ENCODE results near the gene HECW1. TPM values are rescaled to one million over a fixed set of nuclear protein-coding genes. Genes with fewer than 3 reads are reported as not detected.

HECW1 gene
- total and polyA plus RNA-seq, 2 donors (not counting 1 experiment from before 2014, with no cell fraction given), result not detected

DNA sequence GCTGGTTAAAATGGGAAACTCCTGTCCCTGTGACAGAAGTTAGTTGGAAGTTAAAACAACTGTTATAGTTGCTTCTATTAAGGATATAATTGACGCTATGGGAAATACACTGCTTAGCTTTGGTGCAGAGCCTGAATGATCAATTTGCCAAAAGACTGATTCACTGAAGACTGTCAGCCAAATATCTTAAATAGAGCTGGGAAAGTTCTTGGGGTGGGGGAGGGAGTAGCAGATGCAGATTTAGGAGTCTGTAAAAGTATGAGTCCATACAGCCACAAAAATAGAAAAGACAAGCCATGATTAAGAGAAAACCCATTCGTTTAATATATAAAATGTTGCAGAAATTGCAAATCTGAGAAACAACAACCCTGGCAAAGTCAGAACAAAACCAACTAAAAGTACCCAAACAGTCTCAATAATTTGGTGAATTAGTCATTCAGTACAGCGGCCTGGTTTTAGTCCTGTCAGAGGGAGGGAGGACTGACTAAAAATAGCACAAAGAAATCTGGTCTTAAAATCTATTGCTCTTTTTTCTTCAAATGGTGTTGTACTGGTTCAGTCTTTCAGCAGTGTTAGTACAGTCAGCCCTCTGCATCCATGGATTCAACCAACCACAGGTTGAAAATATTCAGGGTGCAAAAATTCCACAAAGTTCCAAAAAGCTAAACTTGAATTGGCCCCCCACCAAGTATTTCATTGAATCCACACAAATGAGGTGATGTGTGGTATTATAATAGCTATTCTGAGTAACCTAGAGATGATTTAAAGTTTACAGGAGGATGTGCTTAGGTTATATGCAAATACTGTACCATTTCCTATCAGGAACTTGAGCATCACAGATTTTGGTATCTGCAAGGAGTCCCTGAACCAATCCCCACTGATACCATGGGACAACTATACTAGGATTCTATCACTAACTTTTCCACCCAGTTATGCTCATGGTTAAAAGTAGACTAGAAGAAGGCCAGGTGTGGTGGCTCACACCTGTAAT lies 500.4 kb downstream of the HECW1 start:
- no peak for TF ChIP-seq EZH2 (IDR thresholded peaks at IDR 0.05; ENCODE audit: borderline replicate concordance, insufficient read depth, low read depth, low read length, poor library complexity, severe bottlenecking)

More for the DNA sequence above, 500.4 kb downstream of the HECW1 start:
- peaks cover 61% of the 10 kb centered on the region for H4K20me1 ChIP-seq (ENCODE audit: control insufficient read depth, insufficient read depth, low read length, poor library complexity, severe bottlenecking)
- ChIA-PET CTCF (interaction anchor here (0.6 to 4.9 kb wide), 6 partner anchors 8 to 103 kb away, joined by 3 to 27 read pairs (median 3); partner anchors contain the start of gene STK17A), POLR2A (interaction anchor here (0.5 to 2.0 kb wide), 5 partner anchors 10 to 45 kb away, joined by 3 to 7 read pairs (median 4); partner anchors contain the start of gene STK17A)
- peak overlapping the region; percentile 38 for H3K4me3 Mint-ChIP-seq
- 67% methylated on average over 1 of the region's 3 CpGs for WGBS (ENCODE audit: insufficient coverage)
- no peak overlapping the region for H2AFZ ChIP-seq (ENCODE audit: insufficient read depth, low read depth, low read length, poor library complexity, severe bottlenecking)
- H3K79me2 ChIP-seq (ENCODE audit: control insufficient read depth, insufficient read depth, low read length), result peaks cover 99% of the 10 kb centered on the region
- intact Hi-C loops (cut with micrococcal nuclease), result loop anchor here (2.0 to 5.0 kb wide), 2 partner anchors 14 to 34 kb away; no protein-coding TSS in a partner anchor
- H3K4me2 ChIP-seq (replicated peaks; ENCODE audit: low read depth, low read length, poor library complexity, severe bottlenecking), result peak overlapping the region; percentile 13
- H3K9me3 Mint-ChIP-seq (ENCODE audit: insufficient read depth), result no peaks in the 10 kb centered on the region
- no peak for DNase-seq
- H3K27me3 Mint-ChIP-seq, result no peaks in the 10 kb centered on the region
- peaks cover 50% of the 10 kb centered on the region for H3K4me1 Mint-ChIP-seq
- H3K9ac ChIP-seq (ENCODE audit: low read length), result no peak overlapping the region
- H3K4me3 ChIP-seq (ENCODE audit: control extremely low read depth in 1 of 5, extremely low read depth in 1 of 5, insufficient read depth in 1 of 5, low read depth in 2 of 5, low read length in 4 of 5), result peak overlapping the region in 1 of 5 experiments; percentile 2
- no peak for ATAC-seq (ENCODE audit: low read depth)
- H3K36me3 ChIP-seq (replicated peaks in 1 of 2; ENCODE audit: control extremely low read depth in 1 of 2, control insufficient read depth in 1 of 2, extremely low read depth in 1 of 2, insufficient read depth in 2 of 2, low read length in 1 of 2), result peaks cover 15 to 74% of the 10 kb centered on the region in 2 experiments
- H3K27me3 ChIP-seq (replicated peaks in 1 of 4; ENCODE audit: control extremely low read depth in 1 of 4, control insufficient read depth in 3 of 4, insufficient read depth in 4 of 4, low read length in 3 of 4), result no peaks in the 10 kb centered on the region
- H3K27ac ChIP-seq (ENCODE audit: low read length in 2 of 2), result peak overlapping the region in 1 of 2 donors; percentile 75
- H3K9me3 ChIP-seq (ENCODE audit: control extremely low read depth in 1 of 3, control insufficient read depth in 2 of 3, insufficient read depth in 1 of 3, low read length in 2 of 3), result no peaks in the 10 kb centered on the region
- peak overlapping the region; percentile 57 for H3K27ac Mint-ChIP-seq
- peaks cover 45 to 51% of the 10 kb centered on the region in 2 donors for H3K4me1 ChIP-seq (ENCODE audit: control insufficient read depth in 2 of 2, insufficient read depth in 2 of 2, low read length in 2 of 2)

Small RNAs within 50 kb of the gene (small RNA-seq; reads per million reads assigned to genes)
- gene MIR3943 (ENCODE audit: insufficient read length, low read depth, low replicate concordance) (not detected), gene RF00019 (ENCODE audit: insufficient read length, low read depth, low replicate concordance) (not detected), gene RNU6-575P (ENCODE audit: insufficient read length, low read depth, low replicate concordance) (not detected), gene RNU7-35P (ENCODE audit: insufficient read length, low read depth, low replicate concordance) (not detected)

Other genes with a start within 250 kb of the HECW1 start
- 7.5 and 11.8 TPM in 2 replicates for gene C7orf25, start 200.6 kb upstream of the HECW1 start, total RNA-seq
- gene C7orf25, start 200.6 kb upstream of the HECW1 start, polyA plus RNA-seq, result 2.1 and 2.3 TPM in 2 replicates
- 40.6 and 47.8 TPM in 2 replicates for gene PSMA2, start 180.5 kb upstream of the HECW1 start, total RNA-seq
- gene PSMA2, start 180.5 kb upstream of the HECW1 start, polyA plus RNA-seq, result 26.3 and 49.4 TPM in 2 replicates
- 31.7 and 34.2 TPM in 2 replicates for gene MRPL32, start 180.3 kb upstream of the HECW1 start, total RNA-seq
- gene MRPL32, start 180.3 kb upstream of the HECW1 start, polyA plus RNA-seq, result 25.3 and 41.0 TPM in 2 replicates

Measured in B cell (primary cell).